Putamen (tissue), 1 donor: ENCODE measurements around the gene TAC1.
"Not testable (repeated sequence)": the region's sequence is repeated elsewhere in the genome, so short reads cannot be mapped to it uniquely, and the experiment has no call there.

Experiments used
- DNase-seq: peaks from one replicate; pipeline ENCODE4 v3.0.0-alpha.2; 2016; ENCODE audit warnings: low spot score

TAC1 gene, protein sequence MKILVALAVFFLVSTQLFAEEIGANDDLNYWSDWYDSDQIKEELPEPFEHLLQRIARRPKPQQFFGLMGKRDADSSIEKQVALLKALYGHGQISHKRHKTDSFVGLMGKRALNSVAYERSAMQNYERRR

DNA sequence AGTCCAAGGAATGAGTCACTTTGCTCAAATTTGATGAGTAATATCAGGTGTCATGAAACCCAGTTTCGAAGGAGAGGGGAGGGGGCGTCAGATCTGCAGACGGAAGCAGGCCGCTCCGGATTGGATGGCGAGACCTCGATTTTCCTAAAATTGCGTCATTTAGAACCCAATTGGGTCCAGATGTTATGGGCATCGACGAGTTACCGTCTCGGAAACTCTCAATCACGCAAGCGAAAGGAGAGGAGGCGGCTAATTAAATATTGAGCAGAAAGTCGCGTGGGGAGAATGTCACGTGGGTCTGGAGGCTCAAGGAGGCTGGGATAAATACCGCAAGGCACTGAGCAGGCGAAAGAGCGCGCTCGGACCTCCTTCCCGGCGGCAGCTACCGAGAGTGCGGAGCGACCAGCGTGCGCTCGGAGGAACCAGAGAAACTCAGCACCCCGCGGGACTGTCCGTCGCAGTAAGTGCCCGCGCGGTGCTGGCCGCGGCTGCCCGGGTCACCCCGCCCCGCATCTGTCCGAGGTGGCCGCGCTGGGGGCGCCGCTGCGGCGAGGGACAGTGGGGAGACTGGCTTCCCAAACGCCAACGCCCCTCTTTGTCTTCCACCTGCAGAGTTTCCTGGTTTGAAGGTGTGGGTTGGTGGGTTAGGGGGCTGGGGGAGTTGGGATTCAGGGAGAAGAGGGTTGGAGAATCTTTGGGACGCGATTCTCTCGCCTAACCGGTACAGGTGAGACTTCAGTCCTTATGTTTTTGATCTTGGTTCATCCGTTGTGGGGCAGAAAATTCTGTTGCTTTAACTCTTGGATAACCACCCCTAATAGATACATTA is at the start of gene TAC1:
Gene TAC1 (plus strand): TSS at position 351 of the 829 bp plus-strand sequence. CDS start 527 bp downstream, outside the sequence.
- DNase-seq: peak; percentile 44

DNA sequence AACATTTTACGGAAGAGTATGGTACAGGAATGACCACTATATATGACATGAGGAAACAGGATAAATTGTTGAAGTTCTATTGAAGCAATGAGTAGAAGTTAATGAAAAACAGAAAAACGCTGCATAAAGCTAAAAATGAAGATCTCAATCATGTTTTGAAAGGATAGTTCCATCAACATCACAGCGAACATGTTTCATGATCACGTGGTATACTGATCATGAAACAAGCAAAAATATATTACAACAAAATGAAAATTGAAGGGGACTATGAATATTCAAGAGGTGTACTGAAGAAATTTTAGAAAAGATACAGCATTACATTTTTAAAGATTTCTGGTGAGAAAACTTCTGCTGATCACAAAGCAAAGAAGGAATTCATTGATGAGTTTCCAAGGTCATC is 45.9 kb upstream of the TAC1 start:
- no peak for DNase-seq

DNA sequence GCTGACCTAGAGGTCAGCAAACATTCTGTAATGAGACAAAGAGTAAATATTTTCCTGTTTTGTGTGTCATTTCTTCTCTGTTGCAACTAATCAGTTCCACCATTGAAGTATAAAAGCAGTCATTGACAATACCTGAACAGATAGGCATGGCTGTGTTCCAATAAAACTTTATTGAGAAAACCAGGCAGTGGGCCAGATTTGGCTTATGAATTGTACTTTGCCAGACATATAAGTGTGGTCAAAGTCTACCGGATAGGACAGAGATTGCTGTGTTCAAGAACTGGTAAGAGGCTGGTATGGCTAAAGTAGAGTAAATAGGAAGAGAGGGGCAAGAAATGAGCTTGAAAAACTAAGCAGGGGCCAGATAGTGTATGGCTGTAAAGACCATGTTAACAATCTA is 38.3 kb upstream of the TAC1 start:
- no peak for DNase-seq

DNA sequence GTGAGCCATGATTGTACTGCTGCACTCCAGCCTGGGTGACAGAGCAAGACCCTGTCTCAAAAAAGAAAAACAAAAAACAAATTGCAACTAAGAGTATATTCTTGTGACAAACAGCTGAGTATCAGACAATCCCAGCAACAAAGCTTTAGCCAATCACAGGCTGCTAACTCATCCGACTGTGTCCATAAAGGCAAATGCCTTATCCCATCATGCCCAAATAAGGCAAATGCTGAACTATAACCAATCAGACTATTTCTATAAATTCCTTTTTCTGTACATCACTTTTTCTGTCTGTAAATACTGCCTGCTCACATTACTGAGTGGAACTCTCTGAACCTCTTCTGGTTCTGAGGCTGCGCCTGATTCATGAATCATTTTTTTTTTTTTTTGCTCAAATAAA is 37.5 kb upstream of the TAC1 start:
- no peak for DNase-seq

DNA sequence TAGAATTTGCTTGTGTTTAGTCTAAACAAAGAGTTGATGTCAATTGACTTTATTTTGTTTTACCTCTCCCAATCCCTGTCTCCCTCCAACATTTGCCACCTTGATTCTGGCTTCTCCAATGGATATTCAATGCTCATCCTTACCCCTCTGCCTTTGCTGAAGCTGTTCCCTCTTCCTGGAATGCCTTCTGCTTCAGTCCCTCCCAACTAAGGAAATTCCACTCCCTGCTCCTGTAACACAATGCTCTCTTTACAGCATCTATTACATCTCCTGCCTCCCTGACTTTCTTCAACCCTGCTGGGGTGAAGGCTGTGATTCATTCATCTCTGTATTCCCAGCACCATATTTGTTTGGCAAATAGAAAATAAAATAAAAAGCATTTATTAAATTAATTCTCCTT is 34.5 kb upstream of the TAC1 start:
- no peak for DNase-seq

DNA sequence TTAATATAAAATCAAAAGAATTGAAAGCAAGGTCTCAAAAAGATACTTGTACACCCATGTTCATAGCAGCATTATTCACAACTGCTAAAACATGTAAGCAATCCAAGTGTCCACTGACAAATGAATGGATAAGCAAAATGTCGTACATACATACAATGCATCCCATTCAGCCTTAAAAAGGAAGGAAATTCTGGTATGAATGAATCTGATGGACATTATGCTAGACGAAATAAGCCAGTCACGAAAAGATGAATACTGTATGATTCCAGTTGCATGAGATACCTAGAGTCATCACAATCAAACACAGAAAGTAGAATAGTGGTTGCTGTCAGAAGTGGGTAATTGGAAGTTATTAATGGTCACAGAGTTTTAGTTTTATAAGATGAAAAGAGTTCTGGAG is 9.5 kb upstream of the TAC1 start:
- no peak for DNase-seq

DNA sequence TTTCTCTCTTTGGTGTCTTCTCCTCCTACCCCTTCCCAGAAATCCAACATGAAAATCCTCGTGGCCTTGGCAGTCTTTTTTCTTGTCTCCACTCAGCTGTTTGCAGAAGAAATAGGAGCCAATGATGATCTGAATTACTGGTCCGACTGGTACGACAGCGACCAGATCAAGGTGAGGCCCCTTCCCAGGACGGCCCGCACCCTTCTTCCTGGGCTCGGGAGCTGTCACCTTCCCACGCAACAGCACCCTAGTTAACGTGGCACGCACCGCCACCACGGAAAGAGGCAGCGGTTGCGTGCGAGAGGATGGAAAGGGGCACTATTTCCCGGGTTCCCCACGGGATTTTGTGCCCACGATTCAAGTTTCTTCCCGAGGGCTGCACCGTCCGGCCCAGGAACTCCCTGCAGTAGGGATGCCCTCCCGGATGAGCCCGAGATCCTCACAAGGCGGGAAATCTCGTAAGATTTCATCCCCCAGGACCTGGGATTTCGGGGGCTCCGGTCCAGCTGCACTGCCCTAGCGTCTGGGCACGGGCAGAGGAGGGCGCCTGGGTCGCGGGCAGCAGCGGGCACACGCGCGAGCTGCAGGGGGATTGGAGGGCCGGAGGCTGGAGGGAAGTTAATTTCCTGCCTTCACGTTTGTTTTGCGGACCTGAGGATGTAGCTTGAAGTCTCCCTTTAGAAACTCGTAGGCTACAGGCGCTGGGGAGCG is 834 bp downstream of the TAC1 start:
- DNase-seq: no peak

DNA sequence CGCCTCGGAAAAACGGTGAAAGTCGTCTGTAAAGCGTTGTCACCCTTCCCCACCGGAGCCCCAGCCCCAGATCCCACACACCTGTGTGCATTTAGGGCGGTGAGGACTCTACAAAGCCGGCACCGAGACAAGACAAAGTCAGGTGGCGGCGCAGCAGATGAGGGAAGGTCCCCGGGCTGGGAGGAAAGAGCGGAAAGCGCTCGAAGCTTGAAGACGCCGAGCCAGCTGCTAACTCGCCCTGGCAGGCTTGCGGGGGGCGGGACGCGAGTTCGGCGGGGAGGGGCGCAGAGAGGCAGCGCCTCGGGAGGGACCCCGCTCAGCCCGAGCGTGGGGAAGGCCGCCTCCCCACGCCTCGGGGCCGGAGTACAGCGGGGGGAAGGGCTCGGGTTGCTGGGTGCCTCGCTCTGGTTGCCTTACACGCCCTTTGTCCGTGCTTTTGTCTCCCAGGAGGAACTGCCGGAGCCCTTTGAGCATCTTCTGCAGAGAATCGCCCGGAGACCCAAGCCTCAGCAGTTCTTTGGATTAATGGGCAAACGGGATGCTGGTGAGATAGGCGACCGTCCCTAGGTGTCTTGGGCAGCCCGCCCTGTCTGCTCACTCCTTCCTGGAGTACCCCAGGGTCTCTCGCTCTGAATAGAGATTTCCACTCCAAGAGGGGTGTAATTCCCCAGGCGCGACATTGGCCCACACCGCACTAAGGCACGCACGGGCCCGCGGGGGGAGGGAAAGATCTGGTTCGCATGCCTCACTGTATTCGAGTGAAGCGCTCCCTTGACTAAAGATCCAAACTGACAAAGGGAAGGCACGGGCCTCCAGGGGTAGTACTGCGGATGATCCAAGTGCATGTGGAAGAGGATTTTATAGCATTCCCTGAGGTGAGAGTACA is 1.6 kb downstream of the TAC1 start:
- DNase-seq: no peak

DNA sequence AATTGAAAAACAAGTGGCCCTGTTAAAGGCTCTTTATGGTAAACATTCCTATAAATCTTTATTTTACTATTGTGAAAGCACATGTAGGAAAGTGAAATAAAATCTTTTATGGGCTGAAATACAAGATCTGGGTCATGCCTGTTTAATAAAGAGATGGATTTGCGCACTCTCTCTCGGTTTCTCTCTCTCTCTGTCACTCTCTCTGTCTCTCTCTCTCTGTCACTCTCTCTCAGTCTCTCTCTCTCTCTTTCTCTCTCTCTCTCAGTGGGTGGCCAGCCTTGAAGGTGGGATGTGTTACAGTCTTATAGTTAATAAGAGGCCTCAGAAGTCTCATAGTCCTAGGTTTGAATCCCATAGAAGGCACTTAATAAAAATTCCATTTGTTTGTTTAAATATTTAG is 2.4 kb downstream of the TAC1 start:
- no peak for DNase-seq

DNA sequence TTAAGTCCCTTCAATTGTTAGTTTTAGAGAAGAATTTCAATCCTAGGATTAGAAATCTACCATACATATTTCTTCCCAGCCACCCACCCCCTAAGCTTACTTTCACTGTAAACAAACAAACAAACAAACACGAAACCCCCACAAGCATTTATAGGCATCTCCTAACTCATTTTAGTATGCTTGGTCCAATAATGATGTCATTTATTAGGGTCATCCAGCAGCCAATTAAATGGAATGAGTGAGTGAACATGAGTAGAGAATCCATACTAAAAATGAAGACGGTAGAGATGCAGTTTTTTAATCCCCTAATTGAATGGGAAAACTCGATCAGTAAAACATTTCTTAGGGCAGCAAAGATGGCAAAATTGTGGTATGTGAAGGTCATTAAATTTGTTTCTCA is 3.2 kb downstream of the TAC1 start:
- no peak for DNase-seq

DNA sequence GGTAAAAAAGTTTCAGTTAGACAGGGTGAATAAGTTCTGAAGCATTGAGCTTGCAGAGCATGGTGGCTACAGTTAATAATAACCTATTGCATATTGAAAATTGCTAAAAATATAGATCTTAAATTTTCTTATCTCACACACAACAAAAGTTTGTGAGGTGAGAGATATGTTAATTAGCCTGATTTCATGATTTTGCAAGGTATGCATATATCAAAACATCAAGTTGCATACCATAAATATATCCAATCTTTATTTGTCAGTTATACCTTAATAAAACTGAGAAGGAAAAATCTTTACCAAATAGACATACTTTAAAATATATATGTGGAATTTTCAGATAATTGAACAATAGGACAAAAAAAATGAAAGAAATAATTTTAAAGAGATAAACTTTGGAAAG is 16.6 kb downstream of the TAC1 start:
- DNase-seq: no peak

DNA sequence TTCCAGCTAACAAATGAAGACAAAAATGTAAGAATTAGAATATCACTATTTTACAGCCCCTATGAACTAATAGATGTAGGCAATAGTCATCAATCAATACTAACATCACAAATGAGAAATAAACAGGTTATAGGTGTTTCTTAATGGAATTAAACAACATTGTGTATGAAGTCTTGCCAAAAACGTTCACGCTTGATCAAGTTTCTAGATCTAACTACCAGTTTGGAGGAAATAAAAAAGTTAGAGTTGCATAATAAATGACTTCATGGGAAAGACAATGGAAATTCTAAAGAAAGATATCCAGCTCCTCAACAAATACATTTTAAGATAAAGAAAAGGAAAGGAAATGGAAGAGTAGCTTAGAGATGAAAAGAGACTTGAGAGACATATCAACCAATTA is 19.7 kb downstream of the TAC1 start:
- no peak for DNase-seq

DNA sequence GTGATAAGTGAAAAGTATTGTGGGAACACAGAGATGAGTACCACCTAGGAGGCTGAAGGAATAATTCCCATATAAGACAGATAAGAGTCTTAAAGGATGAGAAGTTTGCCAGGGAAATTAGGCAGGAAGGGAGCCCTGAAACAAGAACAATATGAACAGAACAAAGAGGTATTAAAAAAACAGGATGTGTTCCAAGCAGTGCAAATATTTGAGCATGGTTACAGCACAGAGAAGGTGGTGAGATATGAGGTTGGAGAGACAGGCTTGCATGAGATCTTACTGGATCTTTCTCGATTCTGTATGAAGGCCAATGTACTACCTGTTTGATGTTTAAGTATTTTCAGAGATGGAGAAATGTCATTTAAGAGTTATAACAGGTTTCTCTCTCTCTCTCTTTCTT is 20.3 kb downstream of the TAC1 start:
- DNase-seq: no peak

DNA sequence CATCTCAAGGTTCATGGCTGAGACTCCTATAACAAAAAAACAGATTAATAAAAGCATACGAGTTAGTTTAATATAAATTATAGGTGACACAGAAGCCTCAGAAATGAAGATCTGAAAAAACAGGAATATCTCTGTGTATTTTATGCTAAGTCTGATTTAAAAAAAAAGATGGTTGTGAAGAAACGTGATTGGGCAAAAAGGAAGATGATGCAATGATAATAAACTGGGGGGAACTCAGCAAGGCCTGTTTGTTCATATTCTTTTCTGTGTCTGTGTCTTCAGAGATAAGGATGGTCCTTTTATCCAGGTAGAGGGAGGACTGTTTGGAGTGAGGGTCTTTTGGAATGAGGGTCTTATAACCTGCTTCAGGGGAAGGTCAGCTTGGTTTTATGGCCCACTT is 25.9 kb downstream of the TAC1 start:
- DNase-seq: no peak

DNA sequence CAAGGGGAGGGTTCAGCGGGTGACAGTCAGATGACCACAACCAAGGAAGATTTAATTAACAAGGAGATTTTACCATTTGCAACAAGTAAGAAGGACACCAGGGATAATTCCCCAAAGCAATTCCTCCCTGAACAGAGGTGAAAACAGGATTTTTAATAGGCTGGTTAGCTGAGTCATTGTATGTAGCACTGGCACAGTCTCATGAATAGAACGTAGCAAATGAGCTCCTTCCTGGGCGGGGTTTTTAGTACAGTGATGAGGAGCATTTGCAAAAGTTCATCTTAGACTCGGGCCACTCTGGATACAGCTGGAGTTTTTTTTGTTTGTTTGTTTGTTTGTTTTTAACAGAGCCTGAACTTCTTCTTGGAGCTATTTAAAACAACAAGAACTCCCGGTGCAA is 39.0 kb downstream of the TAC1 start:
- DNase-seq: no peak

DNA sequence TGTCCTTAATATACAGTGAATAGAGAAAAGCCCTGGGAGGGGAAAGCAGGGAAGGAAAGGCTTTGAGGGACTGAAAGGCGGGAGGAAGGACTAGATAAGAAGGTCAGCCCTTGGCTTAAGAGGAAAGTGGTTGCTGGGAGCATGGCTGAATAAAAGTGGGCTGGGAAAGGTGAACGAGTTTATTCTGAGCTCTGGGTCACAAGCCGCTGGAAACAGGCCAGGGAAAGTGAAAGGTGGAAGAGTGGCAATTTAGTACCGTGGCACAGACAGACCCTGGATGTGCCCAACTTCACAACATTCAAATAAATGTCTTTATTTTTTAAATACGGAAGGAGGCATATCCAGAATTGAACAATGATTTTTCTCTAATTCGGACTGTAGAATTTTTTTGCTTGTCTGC is 39.7 kb downstream of the TAC1 start:
- no peak for DNase-seq

DNA sequence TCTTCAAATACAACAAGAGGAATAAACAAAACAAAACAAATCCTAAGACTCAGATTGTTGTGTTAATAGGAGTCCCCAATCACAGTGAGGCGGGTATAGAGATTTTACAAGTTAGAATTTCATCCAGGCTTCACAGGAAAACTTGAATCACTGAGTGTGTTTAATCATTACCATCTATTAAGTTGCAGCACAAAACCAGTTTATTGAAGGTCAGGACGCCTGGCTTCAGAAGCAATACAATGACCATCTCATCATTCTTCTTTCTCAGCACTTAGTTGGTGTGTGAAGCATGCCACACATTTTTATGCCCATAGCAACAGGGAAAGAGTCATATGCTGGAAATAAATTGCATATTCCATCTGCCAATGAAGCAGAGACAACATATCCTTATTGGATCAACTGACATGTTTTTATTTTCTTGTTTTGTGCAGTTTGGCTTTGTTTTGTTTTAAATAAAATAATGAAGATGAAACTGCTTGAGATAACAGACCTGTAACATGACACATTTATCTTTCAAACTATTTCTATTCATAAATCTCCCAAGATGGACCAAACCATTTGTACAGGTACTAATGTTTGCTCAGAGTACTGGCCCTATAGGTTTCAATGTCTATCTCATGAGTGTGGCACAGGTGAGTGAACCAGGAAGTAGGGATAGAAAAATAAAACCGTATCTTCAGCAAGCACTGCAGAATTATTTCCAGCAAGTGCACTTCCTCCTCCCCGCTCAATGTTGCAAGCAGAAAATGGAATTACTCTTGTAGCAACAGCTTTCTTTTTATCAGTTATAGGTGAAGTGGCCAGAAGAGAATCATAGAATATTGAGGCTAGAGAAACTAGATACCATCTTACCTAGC is 40.4 kb downstream of the TAC1 start:
- DNase-seq: no peak

DNA sequence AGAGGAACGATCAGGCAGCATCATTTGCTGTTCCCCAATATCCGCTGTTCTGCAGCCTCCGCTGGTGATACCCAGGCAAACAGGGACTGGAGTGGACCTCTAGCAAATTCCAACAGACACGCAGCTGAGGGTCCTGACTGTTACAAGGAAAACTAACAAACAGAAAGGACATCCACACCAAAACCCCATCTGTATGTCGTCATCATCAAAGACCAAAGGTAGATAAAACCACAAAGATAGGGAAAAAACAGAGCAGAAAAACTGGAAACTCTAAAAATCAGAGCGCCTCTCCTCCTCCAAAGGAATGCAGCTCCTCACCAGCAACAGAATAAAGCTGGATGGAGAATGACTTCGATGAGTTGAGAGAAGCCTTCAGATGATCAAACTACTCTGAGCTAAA is 54.5 kb downstream of the TAC1 start:
- DNase-seq: not testable (repeated sequence)
